COLO668 (cell line): ENCODE data around the gene MYL5.
"Not testable (repeated sequence)": the region's sequence is repeated elsewhere in the genome, so short reads cannot be mapped to it uniquely, and the experiment has no call there.

Experiments used
- DNase-seq: peaks from one replicate; lab custom pipeline; 2025; ENCODE audit not compliant: unreplicated experiment; lab: John Stamatoyannopoulos, UW

Gene MYL5

DNA sequence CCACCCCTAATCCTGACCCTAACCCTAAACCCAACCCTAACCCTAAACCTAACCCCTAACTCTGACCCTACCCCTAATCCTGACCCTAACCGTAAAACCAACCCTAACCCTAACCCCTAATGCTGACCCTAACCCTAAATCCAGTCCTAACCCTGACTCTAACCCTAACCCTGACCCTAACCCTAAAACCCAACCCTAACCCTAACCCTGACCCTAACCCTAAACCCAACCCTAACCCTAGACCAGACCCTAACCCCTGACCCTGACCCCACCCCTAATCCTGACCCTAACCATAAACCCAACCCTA lies 30.6 kb downstream of the MYL5 start:
- DNase-seq, result no peak

DNA sequence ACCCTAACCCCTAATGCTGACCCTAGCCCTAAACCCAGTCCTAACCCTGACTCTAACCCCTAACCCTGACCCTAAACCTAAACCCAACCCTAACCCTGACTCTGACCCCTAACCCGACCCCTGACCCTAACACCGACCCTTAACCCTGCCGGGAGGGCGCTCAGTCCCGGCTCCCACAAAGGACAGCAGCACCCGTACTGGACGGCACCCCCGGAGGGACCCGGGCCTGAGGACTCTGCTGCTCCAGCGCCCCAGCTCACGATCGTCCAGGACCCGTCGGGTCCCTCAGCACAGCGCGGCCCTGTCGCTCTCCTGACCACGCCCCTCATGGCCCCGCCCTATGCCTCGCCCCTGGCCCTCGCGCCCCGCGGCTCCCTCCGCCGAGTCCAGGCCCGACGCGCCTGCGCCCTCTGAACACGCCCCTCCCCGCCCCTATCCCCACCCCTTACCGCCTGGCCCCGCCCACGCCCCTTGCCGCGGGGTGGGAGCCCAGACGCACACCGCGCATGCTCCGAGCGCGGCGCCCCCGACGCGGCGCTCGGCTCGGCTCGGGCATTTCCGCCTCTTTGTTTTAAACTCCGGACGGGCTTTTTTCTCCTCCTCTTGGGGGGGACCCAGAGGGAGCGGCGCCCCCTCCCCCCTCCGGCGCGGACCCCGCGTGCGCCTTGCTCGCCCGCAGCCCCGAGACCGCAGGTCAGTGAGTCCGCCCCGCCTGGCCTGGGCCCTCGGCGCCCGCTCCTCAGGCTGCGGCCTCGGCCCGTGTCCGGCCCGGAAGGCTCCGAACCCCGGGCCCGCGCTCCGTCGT lies 31.1 kb downstream of the MYL5 start, which contains the start of gene PCGF3:
TSS of gene PCGF3 (plus strand) at position 555 of the 805 bp plus-strand sequence. CDS start 27,849 bp downstream, outside the sequence.
- DNase-seq, result peak; percentile 97

DNA sequence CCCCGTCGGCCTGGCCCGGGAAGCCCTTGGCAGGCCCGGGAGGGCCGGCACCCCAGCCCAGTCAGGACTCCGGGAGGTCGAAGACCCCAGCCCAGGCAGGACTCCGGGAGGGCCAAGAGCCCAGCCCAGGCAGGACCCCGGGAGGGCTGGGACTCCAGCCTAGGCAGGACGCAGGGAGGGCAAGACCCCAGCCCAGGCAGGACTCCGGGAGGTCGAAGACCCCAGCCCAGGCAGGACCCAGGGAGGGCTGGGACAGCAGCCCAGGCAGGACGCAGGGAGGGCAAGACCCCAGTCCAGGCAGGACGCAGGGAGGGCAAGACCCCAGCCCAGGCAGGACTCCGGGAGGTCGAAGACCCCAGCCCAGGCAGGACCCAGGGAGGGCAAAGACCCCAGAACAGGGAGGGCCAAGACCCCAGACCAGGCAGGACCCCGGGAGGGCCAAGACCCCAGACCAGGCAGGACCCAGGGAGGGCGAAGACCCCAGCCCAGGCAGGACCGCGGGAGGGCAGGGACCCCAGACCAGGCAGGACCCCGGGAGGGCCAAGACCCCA lies 31.8 kb downstream of the MYL5 start:
- DNase-seq, result not testable (repeated sequence)

DNA sequence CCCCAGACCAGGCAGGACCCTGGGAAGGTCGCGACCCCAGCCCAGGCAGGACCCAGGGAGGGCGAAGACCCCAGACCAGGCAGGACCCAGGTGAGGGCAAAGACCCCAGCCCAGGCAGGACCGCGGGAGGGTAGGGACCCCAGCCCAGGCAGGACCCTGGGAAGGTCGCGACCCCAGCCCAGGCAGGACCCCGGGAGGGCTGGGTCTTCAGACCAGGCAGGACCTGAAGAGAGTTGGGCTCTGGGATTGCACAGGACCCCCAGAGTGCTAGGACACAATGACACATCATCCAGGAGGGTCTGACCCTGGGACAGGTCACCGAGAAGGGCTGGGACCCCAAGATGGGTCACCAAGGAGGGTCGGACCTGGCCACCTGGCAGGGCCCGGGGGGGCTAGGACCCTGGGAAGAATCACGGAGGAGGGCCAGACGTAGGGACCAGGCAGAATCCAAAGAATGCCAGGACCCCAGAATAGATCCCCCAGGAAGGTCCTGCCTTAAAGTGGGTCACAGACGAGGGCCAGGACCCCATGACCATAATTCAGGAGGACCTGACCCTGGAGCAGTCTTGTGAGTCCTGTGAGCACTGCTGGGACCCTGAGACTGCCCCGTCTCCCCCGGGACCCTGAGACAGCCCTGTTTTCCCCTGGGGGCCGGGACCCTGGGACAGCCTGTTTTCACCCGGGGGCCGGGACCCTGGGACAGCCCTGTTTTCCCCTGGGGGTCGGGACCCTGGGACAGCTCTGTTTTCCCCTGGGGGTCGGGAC lies 32.7 kb downstream of the MYL5 start:
- DNase-seq, result no peak

DNA sequence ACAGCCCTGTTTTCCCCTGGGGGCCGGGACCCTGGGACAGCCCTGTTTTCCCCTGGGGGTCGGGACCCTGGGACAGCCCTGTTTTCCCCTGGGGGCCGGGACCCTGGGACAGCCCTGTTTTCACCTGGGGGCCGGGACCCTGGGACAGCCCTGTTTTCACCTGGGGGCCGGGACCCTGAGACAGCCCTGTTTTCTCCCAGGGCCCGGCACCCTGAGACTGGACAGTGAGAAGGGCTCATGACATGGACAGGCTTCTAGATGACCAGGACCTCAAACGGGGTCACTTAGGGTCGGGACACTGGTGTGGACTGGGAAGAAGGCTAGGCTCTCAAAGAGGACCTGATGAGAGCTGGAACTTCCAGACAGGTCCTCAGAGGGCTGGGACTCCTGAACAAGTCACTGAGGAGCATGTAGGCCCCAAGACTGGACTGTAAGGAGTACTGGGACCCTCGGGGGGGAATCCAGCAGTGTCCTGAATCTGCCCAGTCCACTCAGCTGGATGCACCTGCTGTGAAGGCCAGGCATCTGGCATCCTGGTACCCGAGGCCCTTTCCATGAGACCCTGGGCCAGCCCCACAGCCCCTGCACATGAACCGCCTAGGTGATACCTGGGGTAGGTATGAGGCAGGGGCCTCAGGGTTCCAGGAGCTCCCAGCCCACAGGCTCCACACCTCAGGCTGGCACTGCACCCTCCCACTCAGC lies 33.7 kb downstream of the MYL5 start:
- no peak for DNase-seq

DNA sequence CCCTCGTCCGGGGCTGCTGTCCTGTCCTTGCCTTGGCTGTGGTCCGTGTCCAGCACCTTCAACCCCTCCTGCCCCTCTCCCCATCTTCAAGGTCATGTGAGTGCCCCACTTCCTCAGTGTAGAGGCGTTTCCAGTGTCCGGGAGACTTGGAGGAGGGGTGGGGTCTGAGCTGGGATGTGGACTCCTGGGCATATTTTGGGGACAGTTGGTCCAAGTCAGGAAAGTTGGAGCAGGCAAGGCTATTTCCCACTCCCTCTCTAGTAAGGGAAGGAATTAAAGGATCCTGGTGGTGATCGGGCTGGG lies 34.2 kb downstream of the MYL5 start:
- DNase-seq, result no peak

DNA sequence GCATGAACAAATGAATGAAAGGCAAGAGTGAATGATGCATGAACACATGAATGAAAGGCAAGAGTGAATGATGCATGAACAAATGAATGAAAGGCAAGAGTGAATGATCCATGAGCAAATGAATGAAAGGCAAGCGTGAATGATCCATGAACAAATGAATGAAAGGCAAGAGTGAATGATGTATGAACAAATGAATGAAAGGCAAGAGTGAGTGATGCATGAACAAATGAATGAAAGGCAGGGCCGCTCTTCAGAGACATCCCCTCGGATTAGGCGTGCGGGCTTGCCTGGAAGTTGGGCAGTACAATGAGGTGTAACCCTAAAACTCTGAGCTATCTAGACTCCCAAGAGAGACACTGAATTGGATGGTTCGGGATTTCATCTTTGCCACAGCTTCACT lies 35.0 kb downstream of the MYL5 start:
- no peak for DNase-seq

DNA sequence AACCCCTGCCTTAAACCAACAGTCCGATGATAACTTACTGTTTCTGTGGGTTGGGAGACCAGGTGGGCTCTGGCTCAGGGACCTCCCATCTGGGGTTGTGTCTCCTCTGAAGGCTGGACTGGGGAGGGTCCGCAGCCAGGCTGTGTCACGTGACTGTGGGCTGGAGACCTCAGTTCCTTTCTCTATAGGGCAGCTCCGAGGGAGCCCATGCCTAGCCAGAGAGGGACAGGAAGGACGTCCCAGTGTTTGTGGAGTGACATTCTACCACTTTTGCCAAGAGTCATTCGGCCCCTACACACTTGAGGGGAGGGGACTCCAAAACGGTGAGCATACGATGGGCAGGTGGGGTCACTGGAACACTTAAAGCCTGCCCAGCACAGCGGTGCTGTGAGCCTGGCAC lies 35.8 kb downstream of the MYL5 start:
- DNase-seq, result no peak

DNA sequence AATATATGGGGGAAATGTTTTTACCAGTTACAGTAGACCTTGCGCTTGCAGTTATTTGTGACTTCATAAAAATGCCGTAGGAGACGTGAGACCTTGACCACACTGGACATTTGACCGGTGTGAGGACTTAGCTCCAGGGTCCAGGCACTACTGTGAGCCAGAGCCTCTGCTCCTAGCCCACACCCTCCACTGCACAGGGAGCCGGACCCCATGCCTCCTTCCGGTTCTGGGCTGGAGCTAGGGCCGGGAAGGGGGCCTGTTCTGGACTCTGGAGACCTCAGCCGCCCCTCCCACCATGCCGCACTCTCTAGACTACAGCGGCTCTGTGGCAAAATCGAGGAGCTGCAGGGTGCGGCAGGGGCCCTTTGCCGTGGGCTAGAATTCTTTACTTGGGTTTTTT lies 36.6 kb downstream of the MYL5 start:
- DNase-seq, result no peak

DNA sequence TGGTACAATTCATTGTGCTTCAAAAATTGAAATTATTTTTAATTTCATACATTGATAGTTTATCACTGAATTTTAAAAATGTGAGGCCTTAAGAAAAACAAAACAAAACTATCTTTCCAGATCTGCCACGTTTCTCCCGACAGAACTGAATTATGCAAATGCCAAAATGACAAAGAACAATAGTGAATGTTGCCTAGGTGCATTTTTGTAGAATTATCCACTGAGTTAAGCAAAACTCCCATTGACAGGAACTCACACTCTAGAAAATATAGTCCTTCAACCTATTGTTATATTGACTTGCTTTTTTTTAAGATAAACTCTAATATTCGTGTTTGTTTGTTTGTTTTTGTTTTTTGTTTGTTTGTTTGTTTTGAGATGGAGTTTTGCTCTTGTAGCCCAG lies 37.8 kb downstream of the MYL5 start:
- DNase-seq, result no peak

DNA sequence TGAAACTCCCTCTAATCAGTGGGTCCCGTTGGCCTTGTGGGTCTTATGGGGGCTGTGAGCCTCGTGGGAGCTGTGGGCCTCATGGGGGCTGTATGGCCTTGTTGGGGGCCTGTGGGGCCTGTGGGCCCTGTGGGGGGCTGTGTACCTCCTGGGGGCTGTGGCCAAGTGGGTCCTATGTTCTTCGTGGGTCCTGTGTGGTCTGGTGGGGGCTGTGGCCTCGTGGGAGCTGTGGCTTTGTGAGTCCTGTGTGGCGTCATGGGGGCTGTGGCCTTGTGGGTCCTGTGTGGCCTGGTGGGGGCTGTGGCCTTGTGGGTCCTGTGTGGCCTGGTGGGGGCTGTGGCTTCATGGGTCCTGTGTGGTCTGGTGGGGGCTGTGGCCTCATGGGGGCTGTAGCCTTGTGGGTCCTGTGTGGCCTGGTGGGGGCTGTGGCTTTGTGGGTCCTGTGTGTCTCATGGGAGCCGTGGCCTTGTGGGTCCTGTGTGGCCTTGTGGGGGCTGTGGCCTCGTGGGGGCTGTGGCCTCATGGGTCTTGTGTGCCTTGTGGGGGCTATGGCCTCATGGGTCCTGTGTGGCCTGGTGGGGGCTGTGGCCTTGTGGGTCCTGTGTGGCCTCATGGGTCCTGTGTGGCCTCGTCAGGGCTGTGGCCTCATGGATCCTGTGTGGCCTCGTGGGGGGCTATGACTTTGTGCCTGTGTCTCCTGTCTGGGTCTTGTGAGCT lies 38.7 kb downstream of the MYL5 start:
- no peak for DNase-seq

DNA sequence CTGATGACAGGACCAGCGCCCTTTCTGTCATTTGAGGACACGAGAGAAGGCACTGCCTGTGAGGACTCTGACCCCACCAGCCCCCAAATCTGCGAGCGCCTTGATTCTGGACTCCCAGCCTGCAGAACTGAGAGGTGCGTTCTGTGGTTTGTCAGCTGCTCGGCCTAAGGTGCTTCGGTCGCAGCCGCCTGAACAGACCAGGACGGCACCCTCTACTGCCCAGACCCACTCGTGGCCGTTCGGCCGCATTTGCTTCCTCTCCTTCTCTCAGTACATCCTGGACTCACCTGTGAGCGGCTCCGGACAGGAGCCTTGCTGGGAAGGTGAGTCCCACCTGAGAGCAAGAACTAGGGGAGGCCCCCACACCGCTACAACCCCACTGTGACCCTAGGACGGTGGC lies 39.7 kb downstream of the MYL5 start:
- no peak for DNase-seq

DNA sequence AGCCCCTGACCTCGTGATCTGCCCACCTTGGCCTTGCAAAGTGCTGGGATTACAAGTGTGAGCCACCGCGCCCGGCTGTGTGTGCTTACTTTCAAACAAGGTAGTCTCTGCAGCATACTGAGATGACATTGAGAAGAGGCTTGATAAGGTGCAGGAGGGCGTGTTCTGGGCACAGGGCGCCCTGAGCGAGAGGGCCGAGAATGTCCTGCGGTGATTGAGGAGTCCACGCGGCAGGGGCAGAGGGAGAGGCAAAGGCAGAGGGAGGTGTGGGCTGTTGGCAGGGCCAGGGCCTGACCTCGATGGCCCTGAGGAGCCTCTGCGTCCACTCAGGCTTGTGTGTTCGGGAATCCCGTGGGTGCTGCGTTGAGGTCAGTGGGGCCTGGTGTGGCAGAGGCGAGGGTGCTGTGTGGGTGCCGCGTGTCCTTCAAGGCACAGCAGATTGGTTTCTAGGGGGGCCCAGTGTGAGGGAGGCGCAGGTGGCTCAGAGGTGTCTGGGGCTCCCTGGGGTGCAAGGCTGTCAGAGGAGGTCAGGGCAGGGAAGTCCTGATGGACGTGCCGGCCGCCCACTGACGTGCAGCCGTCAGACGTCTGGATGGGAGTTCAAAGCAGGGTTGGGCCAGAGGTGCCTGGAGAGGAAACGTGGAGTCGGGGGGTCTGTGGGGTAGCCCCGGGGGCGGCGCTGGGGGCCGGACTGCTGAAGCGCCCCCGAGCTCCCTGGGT lies 43.4 kb downstream of the MYL5 start:
- no peak for DNase-seq

DNA sequence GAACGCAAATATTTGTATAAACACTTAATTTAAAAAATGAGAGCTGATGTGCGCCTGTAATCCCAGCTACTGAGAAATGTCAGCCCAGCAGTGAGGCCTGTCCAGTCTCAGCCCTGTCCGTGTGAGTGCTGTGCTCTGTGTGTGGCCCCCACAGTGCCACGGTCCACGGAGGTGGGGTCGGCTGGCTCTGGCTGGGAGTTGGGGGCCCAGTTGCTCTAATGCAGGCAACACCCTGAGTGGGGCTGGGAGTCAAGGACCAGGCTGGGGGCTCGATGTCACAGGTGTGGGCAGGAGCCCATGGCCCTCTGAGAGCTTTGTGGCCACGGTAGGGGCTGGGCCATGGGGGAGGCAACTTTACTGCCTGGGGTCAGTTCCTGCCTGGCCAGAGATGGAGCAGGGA lies 44.1 kb downstream of the MYL5 start:
- DNase-seq, result no peak

DNA sequence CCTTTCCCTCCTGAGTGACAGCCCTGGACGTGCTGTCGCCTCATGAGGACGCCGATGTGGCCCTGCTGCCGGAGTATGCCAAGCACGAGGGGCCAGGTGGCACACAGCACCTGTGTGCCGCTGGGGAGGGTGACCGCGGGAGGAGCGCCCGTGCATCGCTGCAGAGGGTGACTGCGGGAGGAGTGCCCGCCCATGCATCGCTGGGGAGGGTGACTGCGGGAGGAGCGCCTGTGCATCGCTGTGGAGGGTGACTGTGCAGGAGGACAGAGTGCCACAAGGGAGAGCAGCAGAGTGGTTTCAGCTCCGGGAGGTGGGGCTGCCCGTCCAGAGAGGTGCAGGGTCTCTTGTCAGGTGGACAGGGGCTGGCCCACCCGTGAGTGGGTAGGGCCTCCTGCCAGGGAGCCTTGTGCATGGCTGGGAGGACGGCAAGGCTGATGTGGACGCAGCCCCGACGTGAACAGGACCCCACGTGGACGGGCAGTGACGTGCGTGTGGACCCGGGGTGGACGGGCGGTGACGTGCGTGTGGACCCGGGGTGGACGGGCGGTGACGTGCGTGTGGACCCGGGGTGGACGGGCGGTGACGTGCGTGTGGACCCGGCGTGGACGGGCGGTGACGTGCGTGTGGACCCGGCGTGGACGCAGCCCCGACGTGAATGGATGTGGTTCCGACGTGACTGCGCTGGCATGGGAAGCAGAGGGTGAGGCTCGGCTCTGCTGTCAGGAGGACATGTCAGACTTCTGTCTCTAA lies 45.9 kb downstream of the MYL5 start:
- no peak for DNase-seq

DNA sequence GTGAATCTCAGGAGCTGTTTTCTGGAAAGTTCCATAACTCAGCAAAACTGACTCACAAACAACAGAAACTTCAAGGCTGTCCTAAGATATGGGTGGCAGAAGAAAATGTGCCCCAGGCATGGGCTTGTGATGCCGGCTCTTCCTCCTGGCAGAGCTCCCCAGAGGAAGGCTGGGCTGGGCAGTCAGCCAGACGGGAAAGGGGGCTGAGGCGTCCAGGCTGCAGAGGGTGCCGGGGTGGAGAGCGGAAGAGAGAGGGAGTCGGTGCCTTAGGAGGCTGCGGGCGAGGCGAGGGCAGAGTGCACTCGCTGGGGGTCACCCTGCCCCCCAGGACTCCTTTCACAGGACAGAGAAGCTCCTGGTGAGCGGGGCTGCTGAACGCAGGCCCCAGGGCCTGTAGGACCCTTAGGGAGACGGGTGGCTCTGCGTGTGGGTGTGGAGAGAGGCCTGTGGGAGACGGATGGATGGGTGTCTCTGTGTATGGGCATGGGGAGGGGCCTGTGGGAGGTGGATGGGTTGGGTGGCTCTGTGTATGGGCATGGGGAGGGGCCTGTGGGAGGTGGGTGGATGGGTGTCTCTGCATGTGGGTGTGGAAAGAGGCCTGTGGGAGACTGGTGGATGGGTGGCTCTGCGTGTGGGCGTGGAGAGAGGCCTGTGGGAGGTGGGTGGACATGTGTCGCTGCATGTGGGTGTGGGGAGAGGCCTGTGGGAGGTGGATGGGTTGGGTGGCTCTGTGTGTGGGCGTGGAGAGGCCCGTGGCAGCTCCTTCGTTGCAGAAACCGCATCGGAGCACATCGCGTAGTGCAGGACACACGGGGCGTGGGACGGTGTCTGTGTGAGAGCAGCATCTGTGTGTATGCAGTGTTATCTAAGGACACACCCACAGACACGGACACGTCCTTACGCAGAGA lies 47.2 kb downstream of the MYL5 start:
- no peak for DNase-seq

DNA sequence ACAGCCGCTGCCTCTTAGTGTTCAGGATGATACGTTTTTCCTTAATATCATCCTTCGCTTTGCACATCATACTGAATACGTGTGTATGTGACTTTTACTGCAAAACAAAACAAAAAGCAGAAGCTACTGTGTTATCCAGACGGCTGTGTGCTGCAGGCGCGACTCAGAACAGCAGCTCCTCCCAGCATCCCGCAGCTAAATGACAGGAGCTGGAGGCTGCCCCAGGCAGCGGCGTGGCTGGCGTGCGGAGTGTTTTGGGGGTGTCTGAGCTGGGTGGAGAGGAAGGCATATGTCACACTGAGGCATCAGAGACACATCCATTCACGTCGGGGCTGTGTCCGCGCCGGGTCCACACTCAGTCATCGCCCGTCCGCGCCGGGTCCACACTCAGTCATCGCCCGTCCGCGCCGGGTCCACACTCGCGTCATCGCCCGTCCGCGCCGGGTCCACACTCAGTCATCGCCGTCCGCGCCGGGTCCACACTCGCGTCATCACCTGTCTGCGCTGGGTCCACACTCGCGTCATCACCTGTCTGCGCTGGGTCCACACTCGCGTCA lies 47.9 kb downstream of the MYL5 start:
- DNase-seq, result no peak

DNA sequence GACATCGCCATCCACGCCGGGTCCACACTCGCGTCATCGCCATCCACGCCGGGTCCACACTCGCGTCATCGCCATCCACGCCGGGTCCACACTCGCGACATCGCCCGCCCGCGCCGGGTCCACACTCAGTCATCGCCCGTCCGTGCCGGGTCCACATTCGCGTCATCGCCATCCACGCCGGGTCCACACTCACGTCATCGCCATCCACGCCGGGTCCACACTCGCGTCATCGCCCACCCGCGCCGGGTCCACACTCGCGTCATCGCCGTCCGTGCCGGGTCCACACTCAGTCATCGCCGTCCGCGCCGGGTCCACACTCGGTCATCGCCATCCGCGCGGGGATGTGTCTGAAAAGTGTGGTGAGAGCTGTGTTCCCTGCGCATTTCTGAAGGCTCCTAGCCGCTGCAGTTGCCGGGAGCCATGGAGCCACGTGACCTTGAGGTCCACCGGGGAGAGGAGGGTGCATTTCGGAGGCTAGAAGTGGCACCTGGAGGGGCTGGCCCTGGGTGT lies 48.6 kb downstream of the MYL5 start:
- DNase-seq, result no peak
